ENCODE results near the gene DOCK4.

Gene DOCK4

GRCh38 chr7:112232212-112232978 is 26.2 kb upstream of the DOCK4 start:
- in situ Hi-C loops (cut with MboI; ENCODE audit: low pct_unique_long_range_greater_than_20kb, low sequenced_read_pairs, unreplicated experiment) = no loop called here
- no peak for TF ChIP-seq CTCF (IDR thresholded peaks at IDR 0.05; ENCODE audit: extremely low read depth, insufficient read depth, missing control alignments)
- DNase-seq (ENCODE audit: low spot score) = no peak

GRCh38 chr7:112228632-112229031 is 22.4 kb upstream of the DOCK4 start:
- no peak for TF ChIP-seq CTCF (IDR thresholded peaks at IDR 0.05; ENCODE audit: extremely low read depth, insufficient read depth, missing control alignments)
- no peak for DNase-seq (ENCODE audit: low spot score)
- in situ Hi-C loops (cut with MboI; ENCODE audit: low pct_unique_long_range_greater_than_20kb, low sequenced_read_pairs, unreplicated experiment) = no loop called here

- in situ Hi-C loops (cut with MboI; ENCODE audit: low pct_unique_long_range_greater_than_20kb, low sequenced_read_pairs, unreplicated experiment) = no loop called here
- TF ChIP-seq CTCF (IDR thresholded peaks at IDR 0.05; ENCODE audit: extremely low read depth, insufficient read depth, missing control alignments) = no peak
- DNase-seq (ENCODE audit: low spot score) = no peak
Observed at GRCh38 chr7:112226701-112227276, 20.6 kb upstream of the DOCK4 start.

- DNase-seq (ENCODE audit: low spot score) = no peak
- in situ Hi-C loops (cut with MboI; ENCODE audit: low pct_unique_long_range_greater_than_20kb, low sequenced_read_pairs, unreplicated experiment) = no loop called here
- no peak for TF ChIP-seq CTCF (IDR thresholded peaks at IDR 0.05; ENCODE audit: extremely low read depth, insufficient read depth, missing control alignments)
Observed at GRCh38 chr7:112225006-112225405, 18.8 kb upstream of the DOCK4 start.

GRCh38 chr7:112224186-112224585 is 18.0 kb upstream of the DOCK4 start:
- in situ Hi-C loops (cut with MboI; ENCODE audit: low pct_unique_long_range_greater_than_20kb, low sequenced_read_pairs, unreplicated experiment) = no loop called here
- TF ChIP-seq CTCF (IDR thresholded peaks at IDR 0.05; ENCODE audit: extremely low read depth, insufficient read depth, missing control alignments) = no peak
- DNase-seq (ENCODE audit: low spot score) = no peak

- in situ Hi-C loops (cut with MboI; ENCODE audit: low pct_unique_long_range_greater_than_20kb, low sequenced_read_pairs, unreplicated experiment) = no loop called here
- no peak for TF ChIP-seq CTCF (IDR thresholded peaks at IDR 0.05; ENCODE audit: extremely low read depth, insufficient read depth, missing control alignments)
- no peak for DNase-seq (ENCODE audit: low spot score)
Observed at GRCh38 chr7:112223310-112223709, 17.1 kb upstream of the DOCK4 start.

Measured in GM13977 (cell line).